ENCODE data around the gene XAB2.

XAB2 gene

DNA sequence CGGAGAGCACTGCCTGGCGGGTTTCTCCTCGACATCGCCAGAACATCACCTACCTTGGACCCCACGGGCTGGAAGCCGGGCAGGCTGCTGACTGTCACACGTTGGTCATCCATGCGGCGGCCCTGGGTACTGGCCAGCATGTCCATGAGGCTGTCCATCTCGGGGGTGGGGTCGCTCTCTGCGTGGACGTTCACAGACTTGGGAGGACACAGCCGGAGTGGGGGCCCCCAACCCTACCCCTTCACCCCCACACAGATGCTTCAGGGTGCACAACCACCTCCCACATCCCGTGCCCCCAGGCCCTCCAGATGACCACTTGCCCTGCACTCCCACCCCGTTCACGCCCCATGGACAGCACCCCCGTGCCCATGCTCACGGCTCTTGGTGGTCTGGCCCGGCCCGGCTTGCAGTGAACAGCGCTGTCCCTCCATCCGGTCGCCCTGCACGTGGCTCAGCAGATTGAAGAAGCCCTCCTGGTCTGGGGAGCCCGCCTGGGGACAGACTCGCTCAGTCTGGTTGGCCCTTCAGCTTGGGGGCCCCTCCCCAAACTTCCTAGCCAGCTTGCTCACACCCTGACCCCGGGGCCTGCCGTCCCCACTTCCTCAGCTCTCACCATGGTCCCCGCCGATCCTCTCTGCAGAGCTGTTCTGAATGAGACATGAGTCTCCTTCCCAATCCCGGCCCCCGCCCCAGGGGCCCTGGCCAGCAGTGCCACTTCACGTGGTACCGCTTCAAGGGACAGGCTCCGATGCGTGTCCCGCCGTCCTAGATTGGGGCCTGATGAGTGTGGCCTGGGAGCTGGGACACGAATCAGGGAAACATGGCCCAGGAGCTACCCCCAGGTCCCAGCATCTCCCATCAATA lies 3.2 kb upstream of the XAB2 start:
- DNase-seq = no peak

- no peak for DNase-seq
These were observed 2.2 kb upstream of the XAB2 start for GRCh38 chr19:7631577-7631976.

DNA sequence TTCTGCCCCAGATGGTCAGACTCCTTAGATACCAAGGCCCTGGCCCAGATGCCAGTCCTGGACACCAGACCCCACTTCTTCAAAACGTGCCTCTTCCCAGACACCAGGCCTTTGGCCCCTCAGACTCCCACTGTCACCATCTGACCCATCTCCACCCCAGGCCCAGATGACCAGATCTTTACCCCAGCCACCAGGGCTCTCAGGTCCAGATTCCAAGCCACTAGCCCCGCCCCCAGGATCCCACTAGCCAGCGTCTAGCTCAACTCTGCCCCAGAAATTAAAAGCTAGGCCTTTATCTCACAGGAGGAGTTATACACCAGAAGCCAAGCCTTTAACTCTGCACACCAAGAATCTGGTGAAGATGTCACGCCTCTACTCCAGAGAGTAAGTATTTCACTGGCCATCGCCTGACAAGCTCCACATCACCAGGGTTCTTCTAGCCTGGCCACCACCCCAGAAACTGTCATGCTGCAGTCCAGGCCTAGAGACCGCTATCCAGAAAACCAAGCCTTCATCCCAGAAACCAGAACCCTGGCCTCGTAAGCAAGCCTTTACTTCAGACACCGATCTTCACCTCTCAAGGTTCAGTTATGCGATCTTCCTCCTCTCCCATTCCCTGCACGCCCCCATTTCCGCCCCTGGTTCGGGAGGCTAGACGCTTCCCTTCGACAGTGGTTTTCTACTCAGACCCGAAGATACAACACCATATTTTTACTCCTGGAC lies 595 bp downstream of the XAB2 start:
- no peak for DNase-seq

DNA sequence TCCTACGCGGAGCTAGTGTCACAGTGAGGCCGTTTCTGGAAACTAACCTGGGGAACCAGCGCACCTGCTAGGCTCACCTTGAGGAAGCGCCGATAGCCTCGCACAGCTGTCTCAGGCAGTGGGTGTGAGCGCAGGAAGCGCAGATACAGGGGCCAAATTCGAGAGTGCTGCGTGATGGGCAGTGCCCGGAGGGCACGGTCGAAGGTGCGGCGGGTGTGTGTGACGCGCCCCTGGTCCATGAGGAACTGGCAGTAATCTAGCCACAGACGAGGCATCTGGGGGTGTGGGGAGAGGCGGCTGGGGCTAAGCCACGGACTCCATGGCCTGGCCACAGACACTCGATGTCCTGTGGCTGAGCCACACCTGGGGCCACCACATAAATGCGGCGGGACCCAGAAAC lies 2.2 kb downstream of the XAB2 start:
- DNase-seq = no peak

GRCh38 chr19:7625763-7626372 lies 3.5 kb downstream of the XAB2 start:
- DNase-seq = no peak

DNA sequence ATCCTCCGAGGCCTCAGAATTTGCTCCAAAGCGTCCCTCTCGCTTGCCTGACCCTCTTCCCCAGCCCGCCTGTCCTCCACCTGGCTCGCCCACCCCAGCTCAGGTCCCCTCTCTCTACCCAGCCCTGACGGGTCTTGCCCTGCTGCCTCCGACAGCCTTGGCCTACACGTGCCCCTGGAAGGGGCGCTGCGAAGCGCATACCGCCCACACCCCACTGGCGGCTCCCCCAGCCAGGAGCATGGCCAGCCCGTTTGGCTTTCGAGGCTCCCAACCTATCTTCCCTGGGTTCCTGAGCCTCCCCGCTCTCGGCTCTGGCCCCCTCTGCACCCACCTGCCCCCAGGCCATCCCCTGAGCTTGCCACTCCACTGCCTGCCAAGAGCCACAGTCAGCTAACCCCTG lies 4.5 kb downstream of the XAB2 start:
- no peak for DNase-seq

GRCh38 chr19:7623725-7624603 lies 5.4 kb downstream of the XAB2 start:
- DNase-seq = no peak

- no peak for DNase-seq
These were observed 6.2 kb downstream of the XAB2 start for GRCh38 chr19:7622933-7623685.

DNA sequence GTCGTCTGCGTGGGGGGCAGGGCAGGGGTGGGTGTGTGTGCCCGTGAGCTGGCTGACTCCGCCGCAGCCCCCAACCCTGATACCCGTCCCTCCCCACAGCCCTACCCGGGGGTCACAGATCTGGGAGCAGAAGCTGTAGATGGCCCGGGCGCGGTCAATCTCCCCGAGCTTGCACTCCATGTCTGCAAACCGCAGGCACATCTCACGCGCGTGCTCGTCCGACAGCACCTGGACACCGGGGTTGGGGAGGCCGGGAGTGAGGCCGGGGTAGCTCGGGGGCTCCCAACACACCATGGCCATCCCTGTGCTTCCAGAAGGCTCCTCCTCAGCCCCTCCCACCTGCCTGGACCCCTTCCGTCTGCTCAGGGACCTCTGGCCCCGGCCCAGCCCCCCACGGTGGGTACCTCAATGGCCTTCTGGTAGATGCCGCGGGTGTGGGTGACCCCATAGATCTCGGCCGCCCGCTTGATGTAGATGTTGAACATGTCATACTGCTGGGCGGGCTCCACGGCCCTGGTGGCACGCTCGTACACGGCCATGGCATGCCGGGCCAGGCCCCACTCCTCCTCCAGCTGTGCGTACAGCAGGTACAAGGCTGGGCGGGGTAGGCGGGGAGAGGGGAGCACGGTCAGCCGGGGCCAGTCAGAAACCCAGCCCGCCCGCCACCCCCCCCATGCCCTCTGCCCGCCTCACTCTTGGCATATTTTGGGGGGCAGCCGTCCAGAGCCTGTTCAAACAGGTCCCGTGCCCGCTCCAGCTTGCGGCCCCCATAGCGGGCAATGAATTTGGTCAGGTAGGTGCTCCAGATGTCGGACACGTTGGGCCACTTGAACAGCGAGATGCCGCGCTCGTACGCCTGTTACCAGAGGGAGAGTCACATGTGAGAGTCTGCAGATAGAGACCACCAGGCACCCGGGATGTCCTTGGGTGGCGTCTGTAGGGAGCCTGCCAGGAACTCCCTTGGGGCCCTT lies 8.6 kb downstream of the XAB2 start:
- DNase-seq = no peak

GRCh38 chr19:7619671-7620441 lies 9.5 kb downstream of the XAB2 start:
- DNase-seq = no peak

- no peak for DNase-seq
These were observed 10.4 kb downstream of the XAB2 start for GRCh38 chr19:7618771-7619510.

GRCh38 chr19:7618348-7618747 lies 11.0 kb downstream of the XAB2 start:
- no peak for DNase-seq

DNA sequence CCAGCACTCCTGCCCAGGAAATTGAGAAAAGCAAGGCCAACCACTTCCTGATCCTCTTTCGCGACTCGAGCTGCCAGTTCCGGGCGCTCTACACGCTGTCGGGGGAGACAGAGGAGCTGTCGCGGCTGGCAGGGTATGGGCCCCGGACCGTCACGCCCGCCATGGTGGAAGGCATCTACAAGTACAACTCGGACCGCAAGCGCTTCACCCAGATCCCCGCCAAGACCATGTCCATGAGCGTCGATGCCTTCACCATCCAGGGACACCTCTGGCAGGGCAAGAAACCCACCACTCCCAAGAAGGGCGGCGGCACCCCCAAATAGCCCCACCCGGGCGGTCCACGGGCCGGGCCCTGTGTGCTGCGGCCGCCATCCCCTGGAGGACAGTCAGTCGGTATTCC lies 11.6 kb downstream of the XAB2 start:
- no peak for DNase-seq

GRCh38 chr19:7617172-7617571 lies 12.2 kb downstream of the XAB2 start:
- no peak for DNase-seq

- no peak for DNase-seq
These were observed 14.2 kb downstream of the XAB2 start for GRCh38 chr19:7614859-7615741.

GRCh38 chr19:7612282-7613274 lies 16.8 kb downstream of the XAB2 start:
- no peak for DNase-seq

All from NCI-H2081 treated with DMSO at 0.1 percent for 48 hours (cell line).